GM21515 (cell line): ENCODE measurements around the gene PHYH.
A peak's percentile ranks its signal among the peaks of the same experiment; 100 is the strongest.
"Not testable (repeated sequence)": the region's sequence is repeated elsewhere in the genome, so short reads cannot be mapped to it uniquely, and the experiment has no call there.

Source experiments
- ATAC-seq: cut with Tn5 transposase; IDR thresholded peaks from one replicate; pipeline ENCODE4 v1.9.1; 2021; ENCODE audit not compliant: unreplicated experiment

Gene PHYH

DNA sequence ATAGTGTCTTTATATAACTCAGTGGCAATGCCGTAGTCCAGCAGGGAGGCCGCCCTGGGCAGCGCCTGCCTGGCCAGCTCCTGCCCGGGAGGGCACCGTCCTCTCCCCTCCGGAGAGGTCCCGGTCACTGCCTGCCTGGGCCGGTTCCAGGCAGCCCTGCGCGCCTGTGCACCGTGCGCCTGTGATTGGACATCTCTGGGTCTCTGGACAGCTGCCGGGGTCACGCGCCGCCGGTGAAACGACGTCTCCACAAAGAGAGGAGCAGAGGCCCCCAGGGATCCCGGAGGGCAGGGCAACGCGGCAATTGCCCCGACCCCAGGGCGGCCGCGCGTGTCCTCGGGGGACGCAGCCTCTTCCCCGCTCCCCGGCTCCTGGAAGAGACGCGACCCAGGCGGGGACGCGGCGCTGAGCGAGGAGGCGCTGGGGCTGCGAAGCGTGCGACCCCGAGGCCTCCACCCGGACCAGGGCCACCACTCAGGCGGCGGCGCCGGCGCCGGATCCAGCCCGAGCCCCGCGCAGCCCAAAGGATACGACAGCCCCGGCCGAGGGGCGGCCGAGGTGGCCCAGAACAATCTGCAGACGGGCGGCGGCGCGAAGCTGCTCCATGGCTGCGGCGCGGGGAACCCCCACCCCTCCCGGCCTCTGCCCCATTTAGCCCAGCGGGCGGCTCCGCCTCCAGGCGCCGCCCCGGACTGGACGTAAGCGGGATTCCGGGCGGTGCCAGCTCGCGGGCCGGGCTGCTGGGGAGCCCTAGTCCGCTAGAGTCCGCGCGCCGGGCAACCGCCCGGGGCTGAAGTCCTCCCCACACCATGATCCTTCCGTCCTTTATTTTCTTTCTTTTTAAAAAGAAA lies at the start of gene PHYH:
PHYH (minus strand) TSS at position 628 of the 851 bp plus-strand sequence; CDS start at position 606, 22 bp downstream.
- ATAC-seq = peak; percentile 71

DNA sequence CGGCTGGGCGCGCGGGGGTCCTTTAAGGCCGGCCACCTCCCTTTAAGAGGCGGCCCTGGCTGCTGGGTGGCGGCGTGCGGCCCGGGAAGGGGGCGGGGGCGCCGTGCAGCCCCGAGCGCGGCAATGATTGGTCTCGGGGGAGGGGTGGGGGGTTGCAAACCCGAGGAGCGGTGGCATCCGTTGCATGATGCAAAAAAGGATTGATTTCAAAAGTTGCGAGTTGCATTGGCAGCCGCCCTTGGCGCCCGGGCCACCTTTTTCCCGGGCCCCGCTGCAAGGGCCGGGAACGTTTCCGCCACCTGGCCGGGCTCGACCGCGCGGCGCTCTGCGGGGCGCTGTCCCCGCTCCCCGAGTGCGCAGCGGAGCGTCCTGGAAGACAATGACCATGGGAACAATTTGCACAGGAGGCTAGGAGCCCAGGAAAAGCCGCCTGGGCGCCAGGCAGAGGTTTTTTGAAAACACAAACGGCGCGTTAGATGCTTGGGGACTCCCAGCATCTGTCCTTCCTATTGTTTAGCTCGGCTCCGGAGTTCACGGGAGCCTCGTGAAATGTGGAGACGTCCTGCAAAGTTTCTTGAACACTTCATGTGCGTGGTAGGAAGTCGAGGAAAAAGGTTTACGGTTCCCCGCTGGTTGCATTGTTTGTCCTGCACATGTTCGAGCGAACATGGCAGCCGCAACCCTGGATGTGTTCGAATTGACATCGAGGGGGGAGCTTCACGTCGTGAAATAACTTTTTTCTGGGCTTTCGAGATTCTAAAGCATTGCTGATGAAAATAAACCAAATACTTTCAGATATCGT lies 48.6 kb upstream of the PHYH start, which contains the start of gene SEPHS1:
SEPHS1 (minus strand) TSS at position 78 of the 802 bp plus-strand sequence. CDS start 3,343 bp downstream, outside the sequence.
- ATAC-seq = peak; percentile 50

DNA sequence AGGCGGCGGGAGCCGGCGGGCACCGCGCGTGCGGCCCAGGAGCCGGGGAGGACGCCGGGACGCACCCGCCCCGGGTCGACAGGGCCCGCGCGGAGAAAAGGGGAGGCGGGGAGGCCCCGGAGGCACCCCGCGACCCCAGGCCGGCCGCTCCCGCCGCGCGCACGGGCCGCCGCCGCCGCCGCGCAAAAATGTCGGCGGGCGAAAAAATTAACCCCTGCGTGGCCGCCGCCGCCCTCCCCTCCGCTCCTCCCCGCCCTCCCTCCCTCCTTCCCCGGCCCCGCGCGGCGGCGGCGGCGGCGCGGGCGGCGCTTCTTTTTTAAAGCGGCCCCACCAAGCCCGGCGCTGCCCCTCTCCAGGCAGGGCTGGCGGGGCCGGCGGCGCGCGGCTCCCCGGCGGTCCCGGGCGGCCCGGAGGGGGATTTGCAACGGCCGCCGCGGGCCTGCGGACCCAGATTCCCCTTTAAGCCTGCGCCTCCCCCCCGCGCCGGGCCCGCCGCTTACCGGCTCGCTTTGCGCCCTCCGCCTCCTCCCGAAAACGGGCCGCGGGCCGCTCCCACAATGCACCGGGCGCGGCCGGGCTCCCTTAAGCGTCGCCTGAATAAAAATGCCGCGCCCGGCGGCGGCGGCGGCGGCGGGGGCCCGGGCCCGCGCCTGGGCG lies 47.8 kb upstream of the PHYH start:
- peak; percentile 49 for ATAC-seq

DNA sequence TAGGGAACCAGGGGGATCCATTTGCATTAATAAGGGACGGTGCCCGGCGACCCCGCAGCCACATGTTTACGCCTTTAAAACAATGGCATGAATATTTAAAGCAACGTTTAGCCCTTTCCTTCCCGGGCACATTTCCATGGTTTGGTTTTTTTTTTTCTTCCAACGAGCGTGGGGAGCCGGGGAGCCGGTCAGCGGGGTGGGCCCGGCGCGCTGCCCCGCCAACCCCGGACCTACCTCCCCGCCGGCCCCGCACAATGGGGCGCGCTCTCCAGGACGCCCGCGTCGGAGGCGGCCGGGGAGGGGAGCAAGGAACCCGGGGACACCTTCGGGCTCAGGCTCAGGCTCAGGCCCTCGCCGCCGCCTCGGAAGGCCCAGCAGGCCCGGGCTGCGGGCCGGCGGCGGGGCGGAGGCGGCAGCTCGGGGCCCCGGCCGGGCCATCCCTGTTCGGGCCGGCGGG lies 47.2 kb upstream of the PHYH start:
- peak; percentile 26 for ATAC-seq

DNA sequence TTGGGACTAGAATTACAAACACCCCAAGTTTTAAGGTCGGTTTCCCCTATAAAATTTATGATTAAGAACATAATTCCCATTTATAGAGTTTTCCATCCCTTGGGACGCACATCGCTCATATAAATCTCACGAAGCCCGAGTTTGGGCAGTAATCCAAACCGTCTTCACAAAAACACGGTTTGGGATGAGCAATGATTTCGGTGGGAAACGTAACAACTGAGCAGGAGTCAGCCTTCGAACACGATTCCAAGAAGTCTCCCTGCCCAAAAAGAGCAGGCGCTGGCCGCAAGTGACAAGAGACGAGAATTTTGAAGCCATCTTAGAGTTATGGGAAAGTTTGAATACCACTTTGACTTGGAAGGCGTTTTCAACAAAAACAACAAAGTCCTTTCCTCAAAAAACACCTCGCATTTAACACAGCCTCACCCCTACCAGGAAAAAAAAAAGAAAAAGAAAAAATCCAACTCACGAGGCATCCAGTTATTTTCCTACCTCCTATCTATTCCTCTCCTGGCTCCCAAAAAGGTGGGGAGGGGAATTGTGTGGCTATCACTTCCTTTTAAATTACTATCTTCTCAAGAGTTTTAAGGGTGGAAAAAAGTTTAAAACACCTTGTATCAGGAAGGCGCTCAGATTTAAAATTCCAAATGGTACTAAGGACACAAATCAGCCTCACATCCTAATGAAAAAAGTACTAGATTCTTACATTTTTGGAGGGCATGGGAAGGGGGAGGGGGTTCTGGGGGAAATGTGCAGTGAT lies 46.6 kb upstream of the PHYH start:
- ATAC-seq = no peak

DNA sequence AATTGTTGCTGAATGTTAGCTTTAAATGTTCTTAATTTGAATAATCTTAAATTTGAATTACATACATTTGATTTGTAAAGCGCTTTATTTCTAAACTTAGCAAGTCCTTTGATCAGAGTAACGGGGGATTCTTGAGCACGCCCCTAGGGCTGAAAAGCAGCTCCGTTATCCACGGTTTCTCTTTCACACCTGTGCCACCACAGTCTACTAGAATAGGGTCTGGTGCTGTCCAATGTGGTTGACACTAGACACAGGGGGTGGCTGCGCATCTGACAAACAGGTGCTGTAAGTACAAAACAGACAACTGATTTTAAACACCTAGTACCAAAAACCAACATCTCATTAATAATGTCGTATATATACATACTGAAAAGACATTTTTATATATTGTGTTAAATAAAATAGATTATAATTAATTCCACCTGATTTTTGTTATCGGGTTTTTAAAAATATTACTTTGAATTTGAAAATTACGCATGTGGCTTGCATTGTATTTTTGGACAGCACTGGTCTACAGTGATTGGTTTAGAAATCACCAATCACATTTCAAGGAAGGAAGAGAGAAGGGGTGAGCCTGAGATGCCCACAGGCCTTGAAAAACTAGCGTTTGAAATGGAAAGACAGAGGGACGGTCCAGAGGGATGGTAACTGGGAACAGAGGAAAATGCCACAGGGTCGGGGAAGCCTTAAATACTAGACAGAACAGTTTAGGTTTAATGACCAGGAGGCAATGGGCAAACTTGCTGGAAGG lies 40.9 kb upstream of the PHYH start:
- peak; percentile 82 for ATAC-seq

DNA sequence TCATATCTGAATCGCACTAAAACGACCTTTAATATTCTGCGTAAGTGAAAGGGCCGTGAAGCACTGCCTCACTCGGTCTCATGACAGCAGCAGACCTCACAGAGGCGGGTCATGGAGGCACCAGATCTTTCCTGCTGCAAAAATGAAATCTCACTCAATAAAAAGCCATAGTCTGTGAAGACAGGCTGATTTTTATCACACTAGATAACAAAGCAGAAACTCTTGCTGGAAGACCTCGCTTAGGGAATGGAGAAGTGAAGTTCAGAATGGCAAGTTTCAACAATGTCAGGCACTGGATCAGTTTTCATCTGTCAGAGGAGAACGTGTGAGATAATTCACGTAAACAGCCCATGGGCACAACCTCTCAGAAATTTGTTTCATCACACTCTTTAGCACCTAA lies 40.2 kb upstream of the PHYH start:
- ATAC-seq = no peak

DNA sequence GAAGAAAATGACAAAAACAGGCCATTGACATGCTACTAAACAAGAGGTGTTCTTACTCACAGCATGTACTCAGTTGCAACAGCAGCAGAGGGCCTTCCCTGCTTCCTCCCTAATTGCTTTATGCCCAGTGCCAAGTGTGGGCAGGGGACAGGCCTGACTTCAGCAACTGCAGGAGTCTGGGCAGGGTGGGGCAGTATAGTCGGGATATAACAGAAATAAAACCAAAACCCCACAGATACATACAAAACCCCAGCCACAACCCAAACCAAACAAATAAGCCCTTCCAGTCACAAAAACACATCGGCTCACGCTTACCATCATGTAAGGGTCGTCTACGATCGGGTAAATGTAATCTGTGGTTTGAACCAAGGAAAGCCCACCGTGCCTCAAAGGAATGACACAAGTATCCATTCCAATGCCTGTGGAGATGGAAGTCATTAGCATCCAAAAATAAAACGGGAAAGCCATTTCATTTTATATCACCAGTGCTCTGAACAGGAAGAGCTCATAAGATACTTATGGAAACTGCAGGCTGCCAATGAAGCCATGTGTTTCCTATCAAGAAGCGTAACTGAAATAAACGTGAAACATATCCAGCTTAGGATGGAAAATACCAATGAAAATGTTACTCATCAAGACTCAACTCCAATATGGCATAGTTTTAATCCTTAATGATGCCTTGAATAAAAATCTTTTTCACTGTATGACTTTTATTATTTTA lies 38.7 kb upstream of the PHYH start:
- ATAC-seq = no peak

DNA sequence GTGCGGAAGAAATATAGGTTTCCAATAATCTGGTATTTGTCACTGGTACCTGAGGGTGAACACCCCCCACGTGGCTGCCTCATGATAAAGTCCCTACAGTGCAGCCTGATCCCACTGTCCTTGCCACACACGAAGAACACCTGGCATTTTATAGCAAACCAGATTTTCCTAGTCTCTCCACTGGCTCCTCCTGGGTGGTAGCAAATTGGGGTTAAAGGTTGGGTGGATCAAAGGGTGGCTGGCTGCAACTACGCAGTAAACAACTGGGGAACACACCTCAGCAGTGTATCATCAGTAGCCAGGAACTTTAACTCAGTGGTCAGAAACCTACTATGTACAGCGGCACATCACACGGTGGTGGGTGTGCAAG lies 37.9 kb upstream of the PHYH start:
- no peak for ATAC-seq

DNA sequence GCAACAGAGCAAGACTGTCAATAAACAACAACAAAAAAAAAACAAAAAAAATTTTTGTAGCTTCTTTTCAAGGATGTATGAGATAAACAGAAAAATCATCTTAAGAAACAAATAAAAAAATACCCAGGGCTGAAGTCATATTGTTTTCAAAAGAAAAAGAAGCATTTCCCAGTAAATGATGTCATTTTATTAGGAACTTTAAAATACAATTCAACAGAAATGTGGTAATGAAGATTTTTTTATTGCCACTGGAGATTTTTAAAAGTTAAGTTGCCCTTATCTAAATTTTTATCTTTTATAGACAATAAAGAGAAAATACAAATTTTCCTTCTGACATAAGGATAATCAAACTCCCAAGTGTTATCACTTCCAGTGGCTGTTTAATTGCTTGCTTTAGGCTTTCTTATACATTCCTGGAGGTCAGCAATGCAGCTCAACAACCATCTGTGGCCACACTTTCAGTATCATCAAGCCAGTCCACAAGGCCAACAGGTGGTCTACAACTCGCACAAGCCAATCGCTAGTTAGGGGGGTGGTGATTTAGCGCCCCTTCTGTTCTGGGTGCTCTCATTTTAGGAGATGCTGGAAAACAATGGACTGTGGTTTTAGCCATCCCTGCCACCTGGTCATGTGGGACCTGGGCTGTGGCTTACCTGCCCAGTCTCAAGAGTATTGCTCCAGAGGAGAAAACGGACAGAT lies 37.4 kb upstream of the PHYH start:
- no peak for ATAC-seq

DNA sequence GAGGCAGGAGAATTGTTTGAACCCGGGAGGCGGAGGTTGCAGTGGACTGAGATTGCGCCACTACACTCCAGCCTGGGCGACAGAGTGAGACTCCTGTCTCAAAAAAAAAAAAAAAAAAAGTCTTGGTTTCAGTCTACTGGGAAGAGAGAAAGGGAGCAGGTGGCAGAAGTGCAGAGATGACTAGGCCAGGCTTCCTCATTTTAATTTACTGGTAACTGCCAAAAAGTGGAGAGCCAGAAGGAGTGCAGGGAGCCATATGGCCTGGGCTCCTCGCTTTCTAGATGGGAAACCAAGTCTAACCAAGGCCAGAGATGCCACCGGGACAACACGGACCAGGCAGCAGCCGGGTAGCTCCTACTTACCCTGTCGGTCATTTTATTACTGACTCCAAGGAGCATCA lies 36.0 kb upstream of the PHYH start:
- ATAC-seq = no peak

DNA sequence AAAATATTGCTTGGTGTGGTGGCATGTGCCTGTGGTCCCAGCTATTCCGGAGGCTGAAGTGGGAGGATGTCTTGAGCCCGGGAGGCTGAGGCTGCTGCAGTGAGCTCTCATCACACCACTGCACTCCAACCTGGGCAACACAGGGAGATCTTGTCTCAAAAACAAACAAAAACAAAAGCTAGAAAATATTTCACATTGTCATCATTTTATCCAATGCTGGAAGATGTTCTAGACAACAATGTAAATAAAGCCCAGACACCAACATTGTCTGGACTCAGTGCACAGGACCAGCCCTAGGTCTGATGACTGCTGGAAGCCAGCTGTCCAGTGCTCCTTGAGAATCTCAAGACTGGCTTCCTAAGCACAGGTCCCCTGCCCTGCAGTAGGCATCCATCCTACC lies 34.7 kb upstream of the PHYH start:
- no peak for ATAC-seq

DNA sequence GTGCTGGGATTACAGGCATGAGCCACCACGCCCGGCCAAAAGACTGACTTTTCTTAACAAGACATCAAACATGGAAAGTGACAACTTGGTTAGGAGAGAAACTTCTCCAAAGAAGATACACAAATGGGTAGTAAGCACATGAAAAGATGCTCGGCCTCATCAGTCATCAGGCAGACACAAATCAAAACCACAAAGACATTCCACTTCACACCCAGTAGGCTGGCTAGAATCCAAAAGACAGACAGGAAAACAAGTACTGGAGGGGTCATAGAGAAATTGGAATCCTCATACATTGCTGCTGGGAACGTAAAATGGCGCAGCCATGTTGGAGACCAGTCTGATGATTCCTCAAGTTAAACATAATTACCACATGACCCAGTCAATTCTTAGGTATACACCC lies 31.8 kb upstream of the PHYH start:
- ATAC-seq = no peak

DNA sequence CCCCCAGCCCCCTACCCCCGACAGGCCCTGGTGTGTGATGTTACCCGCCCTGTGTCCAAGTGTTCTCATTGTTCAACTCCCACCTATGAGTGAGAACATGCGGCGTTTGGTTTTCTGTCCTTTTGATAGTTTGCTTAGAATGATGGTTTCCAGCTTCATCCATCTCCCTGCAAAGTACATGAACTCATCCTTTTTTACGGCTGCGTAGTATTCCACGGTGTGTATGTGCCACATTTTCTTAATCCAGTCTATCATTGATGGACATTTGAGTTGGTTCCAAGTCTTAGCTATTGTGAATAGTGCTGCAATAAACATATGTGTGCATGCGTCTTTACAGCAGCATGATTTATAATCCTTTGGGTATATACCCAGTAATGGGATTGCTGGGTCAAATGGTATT lies 31.1 kb upstream of the PHYH start:
- ATAC-seq = not testable (repeated sequence)

DNA sequence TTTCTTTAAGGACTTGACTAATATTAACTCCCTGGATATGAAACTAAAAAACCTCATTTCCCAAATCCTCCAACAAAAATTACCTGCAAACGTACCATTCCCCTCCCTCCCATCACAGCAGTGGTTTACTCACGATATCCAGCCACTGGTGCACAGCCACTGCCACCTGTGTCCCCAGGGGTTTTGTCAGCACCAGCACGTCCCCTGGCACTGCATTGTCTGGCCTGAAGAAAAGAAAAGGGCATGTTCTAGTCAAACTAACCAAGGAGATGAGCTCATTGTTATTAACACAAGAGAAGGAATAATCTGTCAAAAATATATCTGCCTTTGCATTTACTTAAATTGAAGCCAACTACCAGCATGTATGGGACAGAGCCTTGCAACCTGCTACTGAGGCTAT lies 29.7 kb upstream of the PHYH start:
- no peak for ATAC-seq

DNA sequence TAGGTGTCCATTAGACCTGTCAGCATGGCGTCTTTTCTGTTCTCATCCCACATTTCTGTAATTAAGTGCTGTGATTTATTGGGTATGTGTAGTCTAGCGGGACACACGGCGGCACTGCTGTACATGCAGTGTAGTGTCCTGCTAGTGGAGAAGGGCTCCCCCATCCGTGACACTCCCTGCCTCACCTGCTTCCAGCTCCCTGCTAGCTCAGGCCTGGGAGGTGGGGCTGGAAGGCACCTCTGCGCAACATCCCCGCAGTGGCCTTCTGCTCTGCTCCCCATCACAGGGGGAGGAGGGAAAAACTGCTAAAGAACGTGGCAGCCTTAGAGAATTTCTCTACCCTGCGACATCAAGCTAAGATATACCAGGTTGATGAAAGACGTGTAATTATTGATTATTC lies 28.7 kb upstream of the PHYH start:
- no peak for ATAC-seq

DNA sequence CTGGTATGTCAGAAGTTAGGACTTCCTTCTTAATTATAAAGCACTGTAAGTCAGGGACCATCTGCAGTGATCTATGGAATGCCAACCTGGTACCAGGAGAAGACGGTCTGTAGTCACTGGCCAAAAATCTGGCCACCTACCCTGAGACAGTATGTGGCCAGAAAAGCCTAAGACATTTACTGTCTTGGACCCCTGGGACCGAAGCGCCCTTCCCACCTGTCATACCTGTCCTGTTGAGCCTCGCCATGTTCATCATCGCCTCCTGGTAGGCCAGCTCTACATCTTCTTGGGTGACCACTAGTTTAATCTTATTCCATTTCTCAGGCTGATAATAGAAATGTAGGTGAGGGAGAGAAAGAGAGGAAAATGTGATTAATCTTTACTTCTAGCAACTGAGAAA lies 28.3 kb upstream of the PHYH start:
- no peak for ATAC-seq

DNA sequence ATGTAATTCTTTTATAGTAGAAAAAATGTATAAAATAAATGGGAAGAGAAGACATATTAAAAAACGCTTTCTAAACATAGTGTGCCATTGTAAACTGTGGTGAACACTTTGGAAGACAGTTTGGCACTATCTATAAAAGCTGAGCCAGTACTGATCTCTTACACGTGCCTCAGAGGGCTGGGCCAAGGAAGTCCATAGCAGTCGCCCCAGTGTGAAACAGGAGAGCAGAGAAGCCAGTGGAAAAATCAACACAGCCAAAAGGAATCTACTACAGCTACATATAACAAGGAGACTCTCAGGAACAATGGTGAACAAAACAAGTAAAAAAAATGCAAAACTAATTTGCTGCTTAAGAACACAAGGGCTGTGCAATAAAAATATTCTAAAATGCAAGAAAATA lies 27.7 kb upstream of the PHYH start:
- no peak for ATAC-seq

DNA sequence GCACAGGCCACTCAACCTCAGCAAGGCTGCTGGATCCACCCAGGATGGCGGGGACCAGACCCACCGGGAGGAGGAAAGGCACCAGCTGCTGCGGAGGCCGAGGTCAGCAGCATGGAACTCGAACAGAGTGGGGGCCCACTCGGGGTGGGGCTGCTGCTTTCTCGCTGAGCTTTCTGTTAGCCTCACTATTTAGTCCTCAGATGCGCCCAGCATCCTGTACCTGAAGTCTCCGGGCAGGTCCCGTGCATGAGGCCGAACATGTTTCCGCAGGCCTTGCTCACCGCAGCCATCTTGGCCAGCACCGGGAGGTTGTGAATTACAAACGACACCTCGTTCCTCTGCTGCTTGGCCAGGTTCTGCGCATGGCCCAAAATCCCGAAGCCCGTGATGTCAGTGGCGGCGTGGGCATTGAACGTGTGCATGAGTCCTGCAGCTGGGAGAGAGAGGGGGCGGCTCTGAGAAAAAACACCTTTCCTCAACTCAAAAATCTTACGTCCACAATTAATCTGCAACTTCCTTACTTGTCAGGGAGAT lies 22.8 kb upstream of the PHYH start:
- no peak for ATAC-seq
